ENCODE measurements around the gene ZNF385D. TPM values are rescaled to one million over a fixed set of nuclear protein-coding genes. Genes with fewer than 3 reads are reported as not detected.

Gene ZNF385D
- total RNA-seq, 1 donor from 2014 or later, result 1.2 TPM

DNA sequence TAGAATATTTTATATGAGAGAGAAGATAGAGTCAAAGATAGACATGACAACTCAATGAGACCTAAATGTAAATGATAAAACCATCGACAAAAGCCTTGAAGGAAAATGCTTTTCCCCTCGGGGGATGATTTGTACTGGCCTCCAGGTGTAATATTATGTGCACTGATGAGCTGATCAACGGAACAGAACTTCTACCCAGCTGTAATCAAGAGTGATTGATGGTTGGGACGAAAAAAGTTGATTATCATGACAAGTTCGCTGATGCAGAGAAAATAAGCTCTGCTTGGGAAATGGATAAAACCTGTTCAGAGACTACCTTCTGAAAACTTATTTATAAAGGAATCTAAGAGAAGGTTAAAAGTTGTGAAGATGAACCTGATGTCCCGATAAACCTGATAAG is 210.7 kb downstream of the ZNF385D start:
- Mint-ChIP-seq H3K4me3 (ENCODE audit: unreplicated experiment) (no peak overlapping the region), H3K4me1 (ENCODE audit: low read depth) (no peaks in the 10 kb centered on the region), H3K27me3 (ENCODE audit: low read depth) (peaks cover 8% of the 10 kb centered on the region), H3K36me3 (ENCODE audit: low read depth) (no peaks in the 10 kb centered on the region), H3K27ac (ENCODE audit: unreplicated experiment) (no peak overlapping the region), H3K9me3 (ENCODE audit: low read depth) (peaks cover 4% of the 10 kb centered on the region)
- TF ChIP-seq, protein P1, sequence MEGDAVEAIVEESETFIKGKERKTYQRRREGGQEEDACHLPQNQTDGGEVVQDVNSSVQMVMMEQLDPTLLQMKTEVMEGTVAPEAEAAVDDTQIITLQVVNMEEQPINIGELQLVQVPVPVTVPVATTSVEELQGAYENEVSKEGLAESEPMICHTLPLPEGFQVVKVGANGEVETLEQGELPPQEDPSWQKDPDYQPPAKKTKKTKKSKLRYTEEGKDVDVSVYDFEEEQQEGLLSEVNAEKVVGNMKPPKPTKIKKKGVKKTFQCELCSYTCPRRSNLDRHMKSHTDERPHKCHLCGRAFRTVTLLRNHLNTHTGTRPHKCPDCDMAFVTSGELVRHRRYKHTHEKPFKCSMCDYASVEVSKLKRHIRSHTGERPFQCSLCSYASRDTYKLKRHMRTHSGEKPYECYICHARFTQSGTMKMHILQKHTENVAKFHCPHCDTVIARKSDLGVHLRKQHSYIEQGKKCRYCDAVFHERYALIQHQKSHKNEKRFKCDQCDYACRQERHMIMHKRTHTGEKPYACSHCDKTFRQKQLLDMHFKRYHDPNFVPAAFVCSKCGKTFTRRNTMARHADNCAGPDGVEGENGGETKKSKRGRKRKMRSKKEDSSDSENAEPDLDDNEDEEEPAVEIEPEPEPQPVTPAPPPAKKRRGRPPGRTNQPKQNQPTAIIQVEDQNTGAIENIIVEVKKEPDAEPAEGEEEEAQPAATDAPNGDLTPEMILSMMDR (IDR thresholded peaks at IDR 0.05), result no peak
- DNase-seq (ENCODE audit: low spot score), result no peak

DNA sequence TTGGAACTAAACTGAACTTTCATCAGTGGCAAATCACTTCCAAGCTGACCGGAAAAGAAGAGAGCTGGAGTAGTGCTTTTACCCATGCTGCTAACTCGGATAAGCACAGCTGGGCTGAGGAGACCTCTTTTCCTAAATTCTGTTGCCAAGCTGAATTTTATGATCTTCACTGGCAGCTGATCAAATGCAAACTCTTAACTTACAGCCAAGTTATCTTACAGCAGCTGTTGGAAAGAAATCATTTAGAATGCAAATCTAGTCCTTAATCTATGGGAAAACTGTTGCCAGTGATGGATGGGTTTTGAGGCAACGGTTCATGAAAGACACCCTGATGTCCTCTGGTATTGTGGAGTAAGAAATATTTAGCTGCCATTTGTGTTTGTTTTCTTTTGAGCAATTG is 216.5 kb downstream of the ZNF385D start:
- DNase-seq (ENCODE audit: low spot score), result no peak
- TF ChIP-seq, protein P1 (IDR thresholded peaks at IDR 0.05), result no peak
- H3K9me3 Mint-ChIP-seq (ENCODE audit: low read depth), result no peaks in the 10 kb centered on the region

DNA sequence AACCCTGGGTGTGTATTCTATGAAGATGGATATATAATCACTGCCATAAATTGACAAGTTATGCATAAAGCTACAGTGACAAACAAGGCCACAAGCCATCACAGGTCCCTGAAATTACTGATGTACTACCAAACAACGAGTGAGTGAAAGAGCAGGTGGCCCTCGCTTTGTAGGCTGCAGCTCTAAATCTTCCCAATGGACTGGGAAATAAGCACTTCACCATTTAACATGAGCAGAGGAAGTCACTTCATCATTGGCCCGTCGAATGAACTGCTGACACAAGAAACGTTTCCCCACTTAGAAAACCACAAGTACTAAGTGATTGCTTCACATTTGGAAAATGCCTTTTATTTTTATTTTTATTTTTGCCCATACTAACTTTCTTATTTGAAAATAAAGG is 218.0 kb downstream of the ZNF385D start:
- no peaks in the 10 kb centered on the region for H3K4me1 Mint-ChIP-seq (ENCODE audit: low read depth)
- no peak for DNase-seq (ENCODE audit: low spot score)
- no peaks in the 10 kb centered on the region for H3K36me3 Mint-ChIP-seq (ENCODE audit: low read depth)
- H3K9me3 Mint-ChIP-seq (ENCODE audit: low read depth), result no peaks in the 10 kb centered on the region
- H3K27ac Mint-ChIP-seq (ENCODE audit: unreplicated experiment), result no peak overlapping the region
- peaks cover 2% of the 10 kb centered on the region for H3K27me3 Mint-ChIP-seq (ENCODE audit: low read depth)
- H3K4me3 Mint-ChIP-seq (ENCODE audit: unreplicated experiment), result no peak overlapping the region
- TF ChIP-seq, protein P1 (IDR thresholded peaks at IDR 0.05), result no peak

More for the DNA sequence above, 216.5 kb downstream of the ZNF385D start:
- Mint-ChIP-seq H3K27ac (ENCODE audit: unreplicated experiment) (no peak overlapping the region), H3K36me3 (ENCODE audit: low read depth) (no peaks in the 10 kb centered on the region), H3K4me1 (ENCODE audit: low read depth) (no peaks in the 10 kb centered on the region), H3K4me3 (ENCODE audit: unreplicated experiment) (no peak overlapping the region), H3K27me3 (ENCODE audit: low read depth) (peaks cover 3% of the 10 kb centered on the region)

DNA sequence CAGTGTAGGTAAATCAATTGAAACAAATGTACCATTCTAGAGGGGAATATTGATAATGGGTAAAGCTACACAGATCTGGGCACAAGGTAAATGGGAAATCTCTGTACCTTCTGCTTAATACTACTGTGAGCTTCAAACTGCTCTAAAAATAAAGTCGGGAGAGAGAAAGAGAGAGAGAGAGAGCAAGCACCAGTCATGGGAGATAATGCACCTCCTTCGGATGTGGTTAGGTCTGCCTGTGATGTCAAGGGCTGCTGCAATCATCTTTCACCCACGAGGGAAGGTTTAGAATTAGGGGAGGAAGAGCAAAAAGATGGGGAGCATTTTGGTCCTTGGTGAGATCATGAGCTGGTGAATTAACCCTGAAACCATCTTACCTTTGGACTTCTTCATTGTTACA is 219.1 kb downstream of the ZNF385D start:
- TF ChIP-seq, protein P1 (IDR thresholded peaks at IDR 0.05), result no peak
- no peak overlapping the region for H3K4me3 Mint-ChIP-seq (ENCODE audit: unreplicated experiment)

DNA sequence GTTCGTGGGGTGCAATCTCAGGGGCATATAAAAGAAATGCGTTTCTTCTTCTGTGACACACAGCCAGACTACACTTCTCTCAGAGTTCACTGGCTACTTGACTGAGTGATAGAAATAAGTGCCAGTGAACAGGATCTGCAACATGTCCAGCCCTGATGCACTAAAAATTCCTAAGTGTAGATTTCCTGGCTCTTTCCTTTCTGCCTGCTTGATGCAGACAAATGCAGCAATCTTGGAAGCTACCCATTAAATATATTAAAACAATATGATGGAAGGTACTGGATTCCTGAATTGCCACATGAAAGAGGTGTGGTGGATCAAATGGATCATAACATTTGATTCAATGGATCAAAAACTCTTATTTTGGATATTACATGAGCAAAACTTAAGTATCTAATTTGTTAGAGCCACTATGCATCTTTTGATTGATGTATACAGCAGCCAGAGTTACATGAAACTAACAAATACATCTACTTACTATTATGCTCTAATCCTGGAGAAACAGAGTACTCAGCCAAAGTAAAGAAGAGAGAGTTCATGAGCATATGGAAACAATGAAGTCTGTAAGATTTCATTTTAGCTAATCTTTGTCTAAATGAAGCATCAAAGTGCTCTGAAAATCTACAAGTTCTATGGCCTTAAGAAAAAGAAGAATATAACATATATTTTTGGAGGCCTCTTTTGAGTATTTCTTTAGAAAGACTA is 222.6 kb downstream of the ZNF385D start:
- Mint-ChIP-seq H3K36me3 (ENCODE audit: low read depth) (no peaks in the 10 kb centered on the region), H3K27ac (ENCODE audit: unreplicated experiment) (no peak overlapping the region), H3K9me3 (ENCODE audit: low read depth) (no peaks in the 10 kb centered on the region), H3K4me1 (ENCODE audit: low read depth) (peaks cover 4% of the 10 kb centered on the region), H3K4me3 (ENCODE audit: unreplicated experiment) (no peak overlapping the region), H3K27me3 (ENCODE audit: low read depth) (no peaks in the 10 kb centered on the region)
- DNase-seq (ENCODE audit: low spot score), result no peak
- TF ChIP-seq, protein P1 (IDR thresholded peaks at IDR 0.05), result no peak

More for the DNA sequence above, 219.1 kb downstream of the ZNF385D start:
- Mint-ChIP-seq H3K27me3 (ENCODE audit: low read depth) (no peaks in the 10 kb centered on the region), H3K36me3 (ENCODE audit: low read depth) (no peaks in the 10 kb centered on the region), H3K4me1 (ENCODE audit: low read depth) (no peaks in the 10 kb centered on the region), H3K27ac (ENCODE audit: unreplicated experiment) (no peak overlapping the region), H3K9me3 (ENCODE audit: low read depth) (no peaks in the 10 kb centered on the region)
- no peak for DNase-seq (ENCODE audit: low spot score)

Data from chondrocyte (in vitro differentiated cells).